GM21447 (cell line): Measurements from ENCODE around the gene NISCH.

Source experiments
- ATAC-seq: cut with Tn5 transposase; IDR thresholded peaks from one replicate; pipeline ENCODE4 v1.9.1; 2021; ENCODE audit not compliant: unreplicated experiment

NISCH gene

DNA sequence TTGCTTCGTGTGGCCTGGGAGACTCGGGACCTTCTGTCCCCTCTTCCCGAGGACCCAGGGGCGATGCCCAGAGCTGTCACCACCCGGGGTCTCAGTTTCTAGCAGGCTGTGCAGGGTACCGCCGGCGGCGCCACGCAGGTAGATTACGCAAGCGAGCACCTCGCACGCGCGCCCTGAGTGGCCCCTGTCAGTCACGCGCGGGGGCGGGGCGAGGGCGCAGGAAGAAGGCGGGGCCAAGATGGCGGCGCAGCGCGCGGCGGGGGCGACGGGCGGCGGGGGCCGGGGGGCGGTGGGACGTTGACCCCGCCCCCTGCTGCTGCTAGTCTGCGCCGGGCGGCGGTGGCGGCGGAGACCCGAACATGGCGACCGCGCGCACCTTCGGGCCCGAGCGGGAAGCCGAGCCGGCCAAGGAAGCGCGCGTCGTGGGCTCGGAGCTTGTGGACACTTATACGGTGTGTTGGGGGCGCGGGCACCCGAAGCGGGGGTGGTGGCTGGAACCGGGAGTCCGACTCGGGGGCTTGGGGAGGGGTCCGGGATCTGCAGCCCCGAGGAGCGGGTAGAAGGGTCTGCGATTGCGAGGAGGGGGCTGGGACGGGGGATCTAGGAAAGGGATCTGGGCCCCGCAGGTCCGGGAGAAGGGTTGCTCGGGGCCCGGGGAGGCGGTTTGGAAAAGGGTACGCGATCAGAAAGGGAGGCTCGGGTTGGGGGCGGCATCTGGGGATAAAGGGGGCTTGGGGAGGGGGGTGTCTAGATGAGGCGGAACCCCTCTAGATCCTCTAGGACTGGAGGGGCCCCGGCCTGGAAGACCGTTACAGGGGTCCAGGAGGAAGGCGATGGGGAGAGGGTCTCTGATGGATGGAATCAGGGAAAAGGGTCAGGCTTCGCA is at the start of gene NISCH:
Gene NISCH, plus strand, starts transcription at position 322 of the 886 bp plus-strand sequence. Its CDS starts 38 bp downstream, at position 360.
- peak; percentile 64 for ATAC-seq

DNA sequence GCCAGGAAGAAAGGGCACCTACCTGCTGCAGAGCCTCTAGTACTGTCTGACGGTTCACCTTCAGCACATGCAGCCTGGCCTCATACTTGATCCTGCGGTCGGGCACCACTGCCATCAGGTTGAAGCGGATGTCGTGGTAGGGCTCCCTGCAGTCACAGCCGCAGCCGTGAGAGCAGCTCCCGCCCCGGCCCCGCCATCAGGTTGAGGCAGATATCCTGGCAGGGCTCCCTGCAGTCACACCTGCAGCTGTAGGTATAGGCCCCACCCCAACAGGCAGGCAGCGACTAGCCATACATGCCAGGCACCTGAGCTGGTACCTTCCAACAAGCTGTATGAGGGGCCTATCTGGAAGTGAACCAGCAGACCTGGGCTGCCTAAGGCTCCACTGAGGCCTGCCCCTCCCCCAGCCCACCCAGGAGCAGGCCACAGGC is 49.2 kb upstream of the NISCH start:
- ATAC-seq: no peak

DNA sequence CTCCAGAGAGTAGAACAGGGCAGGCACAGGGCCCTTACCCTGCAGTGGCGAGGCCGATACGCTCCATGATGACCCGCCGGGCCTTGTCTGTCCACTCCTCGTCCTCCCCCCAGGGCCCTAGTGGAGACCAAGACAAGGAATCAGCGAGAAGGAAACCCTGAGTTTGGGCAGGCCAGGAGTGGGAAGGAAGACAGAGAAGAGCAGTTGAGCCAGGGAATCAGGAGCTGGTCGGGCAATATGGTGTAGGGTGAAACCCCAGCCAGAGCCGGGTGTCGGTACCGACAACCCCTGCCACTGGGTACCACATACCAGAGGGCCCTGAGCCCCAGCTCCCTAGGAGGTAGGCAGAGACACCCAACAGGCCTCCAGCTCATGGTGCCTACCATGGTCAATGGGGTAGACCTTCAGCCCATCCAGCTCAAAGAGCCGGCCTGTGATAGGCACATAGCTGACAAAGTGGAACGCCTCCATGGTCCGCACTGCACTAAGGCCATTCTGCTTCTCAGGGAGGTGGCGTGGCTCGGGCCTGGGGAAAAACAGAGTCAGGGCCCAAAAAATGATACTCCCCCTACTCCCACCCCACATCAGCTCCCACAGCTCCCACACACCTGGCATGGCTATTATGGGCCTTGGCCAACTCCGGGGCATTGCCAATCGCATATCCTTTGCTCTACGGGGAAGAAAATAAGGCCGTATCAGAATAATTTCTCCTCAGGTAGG is 48.5 kb upstream of the NISCH start:
- ATAC-seq: no peak

DNA sequence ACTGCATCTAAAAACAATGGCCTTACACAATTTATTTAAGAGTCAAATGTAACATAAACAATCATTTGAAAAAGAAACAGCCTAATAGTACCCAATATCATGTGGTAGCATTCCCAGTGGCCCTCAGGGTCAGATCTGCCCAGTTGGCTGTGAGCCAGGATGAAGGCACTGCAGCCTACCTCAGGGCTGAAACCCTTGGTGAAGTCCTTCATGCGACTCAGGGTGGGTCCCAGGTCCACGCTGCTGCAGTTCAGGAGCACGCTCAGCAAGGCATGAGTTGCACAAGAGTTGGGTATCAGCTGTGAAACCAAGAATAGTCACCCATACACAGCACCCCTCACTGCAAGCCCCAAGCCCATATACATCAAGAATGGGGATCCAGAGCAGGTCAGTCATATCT is 47.6 kb upstream of the NISCH start:
- ATAC-seq: no peak

DNA sequence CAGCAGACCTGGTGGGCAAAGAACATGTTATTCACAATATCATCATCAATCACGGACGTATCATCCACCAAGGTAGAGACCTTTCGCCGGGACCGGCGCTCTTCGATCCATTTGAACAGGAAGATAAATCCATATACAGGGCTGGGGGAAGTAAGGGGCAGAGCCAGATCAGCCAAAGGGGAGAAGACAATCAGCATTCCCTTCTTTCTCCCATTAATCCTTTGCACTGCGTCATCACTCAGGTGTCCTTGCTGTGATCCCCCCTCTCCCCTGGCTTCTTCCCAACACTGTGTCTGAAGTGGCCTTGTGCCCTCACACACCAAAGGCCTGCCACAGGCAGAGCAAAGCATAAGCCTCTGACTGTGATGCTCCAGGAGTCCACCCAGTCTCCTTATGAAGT is 46.9 kb upstream of the NISCH start:
- no peak for ATAC-seq

DNA sequence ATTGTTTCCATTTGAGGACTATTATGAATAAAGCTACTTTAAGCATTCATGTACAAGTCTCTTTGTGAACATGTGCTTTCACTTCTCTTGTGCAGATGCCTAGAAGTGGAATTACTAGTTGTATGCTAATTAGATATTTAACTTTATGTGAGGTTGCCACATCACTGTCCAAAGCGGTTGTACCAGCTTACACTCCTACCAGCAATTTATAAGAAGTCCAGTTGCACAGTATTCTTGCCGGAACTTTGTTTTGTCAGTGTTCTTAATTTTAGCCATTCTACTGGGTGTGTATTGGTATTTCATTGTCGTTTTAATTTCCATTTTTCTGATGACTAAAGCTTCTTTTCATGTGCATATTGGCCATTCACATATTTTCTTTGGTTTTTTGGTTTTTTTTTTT is 39.6 kb upstream of the NISCH start:
- ATAC-seq: no peak

DNA sequence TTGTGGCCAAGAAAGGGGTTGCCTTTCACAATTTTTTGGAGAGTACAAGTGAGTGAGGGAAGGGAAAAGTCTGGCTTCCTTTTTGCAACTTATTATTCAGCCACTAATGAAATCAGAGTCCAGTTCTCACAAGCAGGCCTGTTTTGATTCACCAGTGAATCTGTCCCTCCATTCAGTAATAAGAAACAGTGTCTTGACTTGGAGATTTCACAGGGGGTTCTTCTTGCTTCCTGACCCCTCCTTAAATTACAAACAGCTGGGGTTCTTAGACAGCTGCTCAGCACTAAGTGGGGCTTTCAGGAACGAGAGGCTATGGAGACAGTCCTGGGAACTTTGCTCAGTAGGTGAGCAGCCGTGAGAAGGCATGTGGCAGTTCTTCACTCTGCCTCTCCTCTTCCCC is 35.0 kb upstream of the NISCH start:
- no peak for ATAC-seq

DNA sequence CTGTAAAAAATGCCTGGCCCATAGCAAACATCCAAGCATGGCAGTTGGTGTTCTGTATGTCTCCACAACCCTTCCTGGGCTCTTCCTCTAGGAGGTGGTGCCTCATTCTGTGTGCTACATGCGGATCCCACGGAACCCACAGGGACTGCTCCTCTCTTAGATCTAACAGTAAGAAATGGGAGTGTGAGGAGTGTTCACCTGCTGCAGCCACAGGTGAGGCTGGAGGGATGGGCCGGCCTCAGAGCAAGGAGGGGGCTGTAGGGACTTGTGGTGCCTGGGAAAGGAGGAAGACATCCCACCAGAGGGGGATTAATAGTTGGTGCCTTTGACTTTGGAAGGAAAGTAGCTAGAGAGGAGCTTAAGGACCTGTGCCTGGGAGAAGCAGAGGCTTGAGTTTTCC is 32.7 kb upstream of the NISCH start:
- no peak for ATAC-seq

DNA sequence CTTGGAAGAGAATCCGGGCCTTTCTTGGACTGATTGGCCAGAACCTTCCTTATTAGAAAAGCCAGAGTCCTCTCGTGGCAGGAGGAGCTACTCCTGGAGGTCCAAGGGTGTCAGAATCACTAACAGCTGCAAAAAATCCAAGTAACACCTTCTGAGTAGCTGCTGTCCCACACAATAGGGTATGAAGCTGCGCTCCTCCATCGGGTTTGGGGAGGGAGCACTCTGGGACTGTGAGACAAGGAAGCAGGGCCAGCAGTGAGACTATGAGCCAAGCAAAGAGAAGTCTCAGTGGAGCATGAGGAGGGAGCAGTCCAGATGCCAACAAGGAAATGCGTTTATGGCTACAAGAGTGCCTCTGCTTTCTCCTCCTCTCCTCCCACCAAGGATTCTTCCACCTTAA is 32.2 kb upstream of the NISCH start:
- no peak for ATAC-seq

DNA sequence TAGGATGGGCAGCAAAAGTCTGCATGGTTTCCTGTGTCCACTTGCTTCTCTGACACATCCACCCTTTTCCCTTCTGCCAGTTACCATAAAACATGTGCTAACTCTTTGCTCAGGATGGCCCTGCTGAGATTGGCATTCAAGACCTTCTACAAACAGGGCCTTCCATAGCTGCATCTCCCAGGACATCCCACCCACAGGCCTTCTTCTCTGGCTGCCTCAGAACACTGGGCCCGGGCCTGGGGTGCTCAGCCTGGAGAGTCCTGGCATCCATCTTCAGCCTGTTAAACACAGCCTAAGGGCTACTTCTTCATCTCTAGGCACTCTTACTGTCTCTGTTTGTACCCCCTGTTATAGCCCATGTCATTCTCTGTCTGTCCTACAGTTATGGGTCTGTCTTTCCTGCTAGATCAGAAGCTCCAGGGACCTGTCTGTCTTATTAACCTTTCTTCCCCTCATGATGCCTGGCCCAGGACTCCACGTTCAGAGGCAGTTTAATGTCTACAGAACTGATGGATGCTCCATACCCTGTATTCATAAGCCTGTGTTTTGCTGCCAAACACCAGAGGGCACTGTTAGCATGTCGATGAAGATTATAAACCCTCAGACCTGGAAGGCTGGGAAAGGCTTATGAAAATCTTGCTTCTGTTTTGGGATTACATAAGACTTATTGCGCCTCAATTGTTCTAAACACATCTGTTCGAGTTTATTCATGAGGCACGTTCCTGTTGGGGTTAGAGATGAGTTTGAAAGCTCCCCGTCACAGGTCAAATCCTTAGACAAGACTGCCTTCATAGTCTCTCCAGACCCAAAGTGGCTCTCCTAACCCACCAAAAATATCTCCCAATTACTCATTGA is 27.0 kb upstream of the NISCH start:
- no peak for ATAC-seq

DNA sequence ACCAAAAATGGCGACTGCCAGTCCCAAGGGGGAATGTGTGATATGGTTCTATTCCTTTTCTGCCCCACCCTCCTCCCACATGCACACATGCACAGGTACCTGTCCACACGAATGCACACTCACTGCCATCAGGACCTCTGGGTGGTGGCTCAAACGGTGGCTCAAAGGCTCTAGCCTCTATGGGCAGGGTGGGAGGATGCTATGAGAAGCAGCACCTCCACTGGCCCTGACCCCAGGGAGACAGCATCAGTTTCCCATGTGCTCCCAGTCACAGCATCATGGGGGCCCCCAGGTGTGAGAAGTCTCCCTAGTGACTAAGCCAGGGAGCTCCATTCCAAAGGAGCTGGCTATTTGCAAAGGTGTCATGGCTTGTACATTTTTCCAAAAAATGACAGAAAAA is 26.4 kb upstream of the NISCH start:
- ATAC-seq: no peak

DNA sequence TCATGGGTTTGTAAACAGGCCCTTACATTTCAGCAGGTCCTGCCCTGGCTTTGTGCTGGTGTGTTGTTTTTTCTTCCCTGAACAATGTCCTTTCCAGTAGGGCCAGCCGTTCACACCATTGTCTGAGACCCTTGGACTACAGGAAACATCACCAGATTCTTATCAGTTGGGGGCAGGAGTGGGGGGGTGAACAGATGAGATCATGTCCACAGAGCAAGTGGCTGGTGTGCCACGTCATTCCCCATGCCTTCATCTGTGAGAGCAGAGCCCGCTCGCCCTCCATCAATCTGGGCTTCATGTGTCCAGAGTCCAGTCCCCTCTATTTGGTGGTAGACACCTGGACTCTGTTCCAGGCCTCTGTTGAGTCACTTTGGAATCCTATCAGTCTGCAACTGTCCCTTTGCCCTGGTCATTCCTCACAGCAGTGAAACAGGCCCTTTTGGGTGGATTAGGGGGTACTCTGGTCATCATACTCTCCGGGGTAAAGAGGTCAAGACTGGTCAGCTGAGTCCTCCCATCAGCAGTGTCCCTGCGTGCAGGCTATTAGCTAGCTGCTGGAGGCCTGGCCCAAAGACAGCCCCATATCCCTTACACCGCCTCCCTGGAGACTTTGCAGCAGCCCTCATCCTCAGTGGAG is 25.5 kb upstream of the NISCH start:
- ATAC-seq: no peak

DNA sequence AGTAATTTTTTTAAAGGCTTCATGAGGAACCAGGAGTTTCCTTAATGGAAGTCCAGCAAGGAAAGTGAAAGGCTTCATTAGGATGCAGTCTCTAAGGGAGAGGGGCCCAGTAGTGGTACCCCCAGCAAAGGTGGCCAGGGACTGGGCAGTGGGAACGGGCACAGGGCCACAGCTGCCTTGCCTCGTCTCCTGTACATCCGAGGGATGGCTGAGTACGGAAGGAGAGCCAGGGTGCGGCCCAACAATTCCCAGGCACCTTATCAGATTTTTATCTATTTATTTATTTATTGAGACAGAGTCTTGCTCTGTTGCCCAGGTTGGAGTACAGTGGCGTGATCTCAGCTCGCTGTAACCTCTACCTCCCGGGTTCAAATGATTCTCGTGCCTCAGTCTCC is 25.0 kb upstream of the NISCH start:
- no peak for ATAC-seq

DNA sequence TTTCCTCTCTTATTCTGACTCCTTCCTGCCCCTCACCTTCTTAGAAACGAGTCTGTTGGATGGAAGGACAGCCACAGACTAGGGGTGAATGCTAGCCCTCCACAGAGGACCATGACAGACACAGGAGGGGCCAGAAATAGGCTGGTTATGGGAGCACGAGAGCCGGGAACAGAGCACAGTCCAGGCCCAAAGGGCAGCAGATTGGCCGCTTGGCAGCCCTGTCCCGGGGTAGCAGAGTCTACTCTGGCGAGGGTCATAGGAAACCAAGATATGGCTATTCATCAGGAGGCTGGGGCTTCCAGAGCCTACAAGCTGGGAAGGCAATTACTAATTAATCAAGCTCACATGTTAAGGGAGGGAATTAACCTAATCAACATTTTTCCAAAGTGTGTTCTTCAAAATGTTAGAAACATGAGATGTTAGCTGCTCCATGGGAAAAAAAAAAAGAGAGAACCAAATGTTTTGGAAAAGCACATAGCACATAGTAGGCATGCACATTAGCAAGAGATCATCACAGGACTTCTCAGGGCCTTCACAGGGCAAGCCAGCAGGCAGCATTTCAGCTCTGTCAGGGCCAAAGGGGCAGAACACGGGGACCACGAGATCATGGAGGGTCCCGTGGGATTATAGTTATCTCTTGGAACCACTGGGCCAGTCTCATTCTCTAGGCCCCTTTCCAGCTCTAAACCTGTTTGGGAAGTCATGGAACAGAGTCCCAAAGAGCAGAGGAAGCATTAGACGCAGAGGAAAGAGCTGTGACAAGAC is 23.8 kb upstream of the NISCH start:
- no peak for ATAC-seq

DNA sequence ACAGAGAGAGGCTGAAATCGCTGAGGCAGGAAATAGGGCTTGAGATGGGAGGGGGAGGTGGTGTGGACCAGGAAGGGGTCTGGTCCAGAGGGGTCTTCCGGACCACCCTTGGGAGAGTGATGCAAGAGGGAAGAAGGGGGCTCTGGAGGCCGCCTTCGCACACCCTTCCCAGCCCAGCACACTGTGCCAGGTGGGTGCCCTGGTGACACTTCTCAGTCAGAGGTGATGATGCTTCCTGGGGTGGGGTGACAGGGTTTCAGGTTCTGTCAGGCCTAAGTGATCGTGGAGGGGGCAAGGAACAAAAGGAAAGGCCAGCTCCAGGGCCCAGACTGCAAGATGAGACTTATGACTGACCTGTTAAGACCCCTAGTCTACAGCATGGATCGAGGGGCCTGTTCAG is 23.2 kb upstream of the NISCH start:
- no peak for ATAC-seq

DNA sequence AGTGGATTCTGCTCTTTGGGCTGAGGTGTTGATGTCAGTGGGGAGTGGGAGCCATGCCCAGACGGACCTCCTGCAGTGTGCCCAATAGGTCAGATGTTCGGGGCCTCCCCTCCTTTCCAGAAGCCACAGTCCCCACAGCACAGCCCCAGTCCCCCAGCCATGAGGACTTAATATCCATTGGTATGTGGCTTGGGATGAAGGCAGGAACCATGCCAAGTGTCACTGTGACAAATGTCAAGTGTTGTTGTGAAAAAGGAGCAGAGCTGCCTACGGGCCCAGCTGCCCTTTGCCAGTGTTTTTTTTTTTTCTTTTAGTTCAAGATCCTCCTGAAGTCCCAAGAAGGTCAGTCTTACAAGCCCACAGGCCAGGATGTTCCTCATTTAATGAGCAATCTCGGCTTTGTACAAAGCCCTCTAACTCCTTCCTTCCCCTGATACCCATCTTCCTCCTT is 22.7 kb upstream of the NISCH start:
- ATAC-seq: no peak

DNA sequence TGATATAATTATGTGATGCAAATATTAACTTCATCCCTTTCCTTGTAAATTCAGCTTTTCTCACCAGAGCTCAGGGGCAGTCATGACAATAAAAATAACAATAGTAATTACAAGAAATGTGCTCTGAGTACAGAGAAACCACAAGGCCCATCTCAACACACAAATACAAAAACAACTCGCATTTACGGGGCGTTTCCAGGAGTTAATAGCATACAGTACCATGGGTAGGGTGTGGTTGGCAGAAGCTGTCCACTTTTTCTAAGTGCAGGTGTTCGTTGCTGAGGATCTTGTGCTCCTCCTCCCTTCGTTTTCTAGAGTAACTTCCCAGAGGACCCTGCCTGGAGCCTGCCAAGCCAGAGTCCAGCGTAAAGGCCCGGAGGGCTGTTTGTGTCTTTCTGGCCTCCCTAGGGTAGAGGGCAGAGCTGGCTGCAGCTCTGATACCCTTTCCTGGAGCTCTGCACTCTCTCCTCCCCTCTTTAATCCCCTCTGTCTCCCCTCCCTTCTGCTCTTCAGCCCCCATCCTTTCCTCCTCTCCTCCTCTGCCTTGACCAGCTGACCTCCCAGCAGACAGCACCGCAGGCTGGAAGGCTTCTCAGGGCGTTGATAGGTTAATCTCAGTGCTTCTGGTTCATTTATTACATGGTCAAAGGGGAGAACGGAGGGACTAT is 21.9 kb upstream of the NISCH start:
- no peak for ATAC-seq

DNA sequence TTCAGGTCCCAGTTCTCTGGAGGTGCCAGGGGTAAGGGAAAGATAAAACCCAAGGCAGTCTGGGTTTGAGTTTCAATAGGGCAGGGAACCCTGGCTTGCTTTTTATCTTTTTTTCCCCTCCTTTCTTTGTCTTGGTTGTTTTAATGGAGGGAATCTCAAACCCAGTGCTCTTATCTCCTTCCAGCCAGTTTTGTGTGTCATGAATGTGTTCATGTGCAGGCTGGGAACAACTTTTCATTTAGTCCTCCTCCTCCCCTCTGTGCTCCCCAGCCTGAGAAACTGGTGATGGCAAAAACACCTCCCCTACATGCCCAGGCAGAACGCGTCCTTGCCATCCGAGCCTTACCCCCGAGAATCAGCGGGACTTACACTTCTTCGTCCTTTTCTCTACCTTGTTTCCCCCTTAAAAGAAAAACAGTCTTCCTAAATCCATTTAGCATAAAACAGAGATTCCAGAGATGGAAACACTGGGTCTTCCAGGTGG is 21.4 kb upstream of the NISCH start:
- no peak for ATAC-seq

DNA sequence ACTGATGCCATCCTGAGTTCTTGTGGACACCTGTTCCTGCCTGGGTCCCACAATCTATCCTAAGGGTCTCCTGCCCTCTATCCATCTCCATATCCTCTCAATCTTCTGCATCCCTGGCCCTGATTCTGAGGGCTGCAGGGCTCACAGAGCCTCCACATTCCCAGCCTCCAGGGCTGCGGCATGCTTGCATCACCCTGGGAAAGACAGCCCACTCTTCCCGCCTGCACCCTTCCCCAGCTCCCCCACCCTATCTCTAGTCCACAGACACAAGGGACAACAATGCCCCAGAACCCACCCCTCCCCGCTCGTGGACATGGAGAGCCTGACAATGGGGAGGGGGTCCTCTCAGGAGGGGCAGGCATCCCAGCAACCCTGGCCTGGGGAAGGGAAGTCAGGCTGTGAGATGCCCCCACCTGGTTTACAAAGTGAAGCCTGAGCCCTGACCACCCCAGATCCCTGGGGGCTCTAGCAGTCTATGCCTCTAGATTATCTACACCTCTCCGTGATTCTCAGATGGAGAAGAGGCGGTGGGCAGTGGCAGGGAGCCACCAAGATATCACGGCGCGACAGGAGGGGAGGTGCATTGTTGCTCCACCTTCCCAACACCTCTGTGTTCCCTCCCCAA is 20.8 kb upstream of the NISCH start:
- ATAC-seq: no peak
